B cell (primary cell): ENCODE measurements around the gene CLCNKA. TPM values are rescaled to one million over a fixed set of nuclear protein-coding genes. Genes with fewer than 3 reads are reported as not detected.

Experiments
- ATAC-seq: fragments of 200-7000 bp; cut with Tn5 transposase; one replicate; pipeline ENCODE4 v1.10.0; 2021; ENCODE audit warnings: low read depth, mild to moderate bottlenecking, moderate number of reproducible peaks, moderate library complexity
- CTCF ChIA-PET: fragments of 350-600 bp; sonication (Branson Sonifier 250); formaldehyde crosslinking; loops from one replicate; lab custom pipeline; 2021; ENCODE audit warnings: antibody characterized with exemption, inconsistent platforms; lab: Charles Lee
- POLR2A ChIA-PET: fragments of 350-600 bp; sonication (Branson Sonifier 250); formaldehyde crosslinking; loops from one replicate; lab custom pipeline; 2021; ENCODE audit warnings: antibody characterized with exemption; lab: Charles Lee
- DNase-seq: peaks from one replicate; pipeline ENCODE4 v3.0.0; 2013
- H2AFZ ChIP-seq: 2 replicates; pipeline ENCODE4 v1.6.1; 2012; ENCODE audit warnings: mild to moderate bottlenecking, low read depth, low read length; ENCODE audit not compliant: insufficient read depth, poor library complexity, severe bottlenecking
- H3K27ac ChIP-seq, 2 donors: 1 replicate in 1 of 2; 2 replicates in 1 of 2; pipeline ENCODE4 v1.5.1; 2012 to 2013; ENCODE audit warnings: low read length in 2 of 2, mild to moderate bottlenecking in 2 of 2, moderate library complexity in 1 of 2
- H3K27me3 ChIP-seq, 4 experiments: fragments of 200-600 bp in 1 of 4; sonication (generic) in 1 of 4; replicated peaks in 1 of 4; 1 replicate in 2 of 4; 2 replicates in 2 of 4; pipeline versions ENCODE4 v1.6.1 to v1.7.0; 2013 to 2016; ENCODE audit warnings: low read length in 3 of 4, mild to moderate bottlenecking in 2 of 4, mixed read lengths in 1 of 4, moderate library complexity in 1 of 4; ENCODE audit not compliant: insufficient read depth in 4 of 4, control insufficient read depth in 3 of 4; ENCODE audit errors: control extremely low read depth in 1 of 4
- H3K36me3 ChIP-seq, 2 experiments: replicated peaks in 1 of 2; 1 replicate in 1 of 2; 2 replicates in 1 of 2; pipeline versions ENCODE4 v1.6.1 to v1.7.1; 2013; ENCODE audit warnings: low read length in 1 of 2; ENCODE audit not compliant: insufficient read depth in 2 of 2, control insufficient read depth in 1 of 2; ENCODE audit errors: control extremely low read depth in 1 of 2, extremely low read depth in 1 of 2
- H3K4me1 ChIP-seq, 2 donors: fragments of 200-600 bp in 1 of 2; sonication (generic) in 1 of 2; 1 replicate in 1 of 2; 2 replicates in 1 of 2; pipeline versions ENCODE4 v1.5.1 to v1.6.1; 2013 to 2017; ENCODE audit warnings: low read length in 2 of 2; ENCODE audit not compliant: control insufficient read depth in 2 of 2, insufficient read depth in 2 of 2
- H3K4me2 ChIP-seq: replicated peaks from 2 replicates; pipeline ENCODE3; 2012; ENCODE audit warnings: mild to moderate bottlenecking, low read depth, low read length; ENCODE audit not compliant: poor library complexity, severe bottlenecking
- H3K4me3 ChIP-seq, 5 experiments: fragments of 200-600 bp in 1 of 5; sonication (generic) in 1 of 5; 1 replicate in 3 of 5; 2 replicates in 2 of 5; pipeline versions ENCODE4 v1.5.1 to v1.7.0; 2011 to 2016; ENCODE audit warnings: low read length in 4 of 5, mild to moderate bottlenecking in 4 of 5, low read depth in 2 of 5, control low read depth in 1 of 5, moderate library complexity in 1 of 5; ENCODE audit not compliant: insufficient read depth in 1 of 5; ENCODE audit errors: control extremely low read depth in 1 of 5, extremely low read depth in 1 of 5
- H3K79me2 ChIP-seq: fragments of 200-600 bp; sonication (generic); one replicate; pipeline ENCODE4 v1.6.0; 2016; ENCODE audit warnings: low read length; ENCODE audit not compliant: control insufficient read depth, insufficient read depth
- H3K9ac ChIP-seq: fragments of 200-600 bp; sonication (generic); 2 replicates; pipeline ENCODE4 v1.6.1; 2017; ENCODE audit warnings: mild to moderate bottlenecking, low read length, moderate library complexity
- H3K9me3 ChIP-seq, 3 donors: one replicate each; pipeline versions ENCODE4 v1.6.1 to v1.7.1; 2013; ENCODE audit warnings: low read length in 2 of 3; ENCODE audit not compliant: control insufficient read depth in 2 of 3, insufficient read depth in 1 of 3; ENCODE audit errors: control extremely low read depth in 1 of 3
- H4K20me1 ChIP-seq: 2 replicates; pipeline ENCODE4 v1.6.0; 2012; ENCODE audit warnings: mild to moderate bottlenecking, low read length; ENCODE audit not compliant: insufficient read depth, control insufficient read depth, poor library complexity, severe bottlenecking
- H3K27ac Mint-ChIP-seq: one replicate; pipeline ENCODE4 v1.8.0; 2021; ENCODE audit warnings: mixed read lengths
- H3K27me3 Mint-ChIP-seq: one replicate; pipeline ENCODE4 v1.8.0; 2021; ENCODE audit warnings: mixed read lengths
- H3K4me1 Mint-ChIP-seq: one replicate; pipeline ENCODE4 v1.8.0; 2021; ENCODE audit warnings: mixed read lengths
- H3K4me3 Mint-ChIP-seq: one replicate; pipeline ENCODE4 v1.8.0; 2021; ENCODE audit warnings: mixed read lengths
- H3K9me3 Mint-ChIP-seq: one replicate; pipeline ENCODE4 v1.8.0; 2022; ENCODE audit warnings: mixed read lengths; ENCODE audit not compliant: insufficient read depth
- CTCF ChIP-seq: fragments of 200-600 bp; IDR thresholded peaks from one replicate; pipeline ENCODE4 v1.8.0; 2022; ENCODE audit warnings: antibody characterized with exemption, mild to moderate bottlenecking
- EZH2 ChIP-seq: IDR thresholded peaks from 2 replicates; pipeline ENCODE4 v1.6.1; 2012; ENCODE audit warnings: borderline replicate concordance, low read depth, mild to moderate bottlenecking, moderate library complexity, low read length; ENCODE audit not compliant: insufficient read depth, poor library complexity, severe bottlenecking
- WGBS: methylation state at CpG from one replicate; pipeline ENCODE4 v1.1.5; 2013; ENCODE audit warnings: missing lambda C conversion rate; ENCODE audit not compliant: insufficient coverage; 5-methylcytosine and 5-hydroxymethylcytosine counted together
- intact Hi-C: fragments of 100-400 bp; cut with micrococcal nuclease; formaldehyde crosslinking; loops from one replicate; pipeline ENCODE4 v1.10.0; 2022
- polyA plus RNA-seq: library from polyadenylated mRNA; depleted of rRNA; stranded (reverse); fragments of >200 nt; gene quantifications from 2 replicates; pipeline ENCODE4 v1.2.3, GENCODE V29; 2012
- total RNA-seq, 2 donors: library from RNA; stranded (reverse); fragments of 120-200 nt in 1 of 2; gene quantifications; 1 replicate in 1 of 2; 2 replicates in 1 of 2; pipeline versions ENCODE4 v1.2.3 to v1.2.4, GENCODE V29; 2013 to 2022

The CLCNKA gene
- total and polyA plus RNA-seq, 2 donors (not counting 1 experiment from before 2014, with no cell fraction given), result 0.03 TPM; not detected in 1

GRCh38 chr1:15981679-15982078, 40.2 kb upstream of the CLCNKA start:
- Histone ChIP-seq H3K9ac (no peak overlapping the region), H3K4me1 (peaks cover under 1% of the 10 kb centered on the region in 2 donors), H2AFZ (no peak overlapping the region), H3K4me2 (no peak overlapping the region), H3K79me2 (peaks cover 9% of the 10 kb centered on the region), H4K20me1 (no peaks in the 10 kb centered on the region), H3K9me3 (no peaks in the 10 kb centered on the region), H3K27me3 (no peaks in the 10 kb centered on the region), H3K27ac (no peak overlapping the region), H3K36me3 (no peaks in the 10 kb centered on the region), H3K4me3 (no peak overlapping the region)
- CTCF ChIA-PET, result no interaction called here
- POLR2A ChIA-PET, result no interaction called here
- Mint-ChIP-seq H3K27me3 (no peaks in the 10 kb centered on the region), H3K27ac (no peak overlapping the region), H3K4me1 (peaks cover under 1% of the 10 kb centered on the region), H3K9me3 (no peaks in the 10 kb centered on the region), H3K4me3 (no peak overlapping the region)
- TF ChIP-seq CTCF (no peak), EZH2 (no peak)
- no CpG with 5 or more reads among the region's 3 CpGs for WGBS
- ATAC-seq, result no peak
- intact Hi-C loops, result no loop called here
- no peak for DNase-seq

GRCh38 chr1:15983275-15983674, 38.6 kb upstream of the CLCNKA start:
- no peak overlapping the region for H3K27ac ChIP-seq
- no peaks in the 10 kb centered on the region for H3K36me3 ChIP-seq
- Mint-ChIP-seq H3K4me3 (no peak overlapping the region), H3K27me3 (no peaks in the 10 kb centered on the region), H3K4me1 (no peaks in the 10 kb centered on the region), H3K27ac (no peak overlapping the region), H3K9me3 (no peaks in the 10 kb centered on the region)
- H3K9me3 ChIP-seq, result no peaks in the 10 kb centered on the region
- DNase-seq (no peak), ATAC-seq (no peak)
- H4K20me1 ChIP-seq, result no peaks in the 10 kb centered on the region
- no peaks in the 10 kb centered on the region for H3K4me1 ChIP-seq
- 50% methylated on average over 1 of the region's 1 CpG for WGBS
- no peak overlapping the region for H3K4me3 ChIP-seq
- no peaks in the 10 kb centered on the region for H3K27me3 ChIP-seq
- no peaks in the 10 kb centered on the region for H3K79me2 ChIP-seq
- intact Hi-C loops, result no loop called here
- CTCF ChIA-PET, result interaction anchor here (1.2 kb wide), 1 partner anchor 19 kb away, joined by 3 read pairs; no protein-coding TSS in a partner anchor
- no peak for TF ChIP-seq EZH2
- no peak overlapping the region for H3K4me2 ChIP-seq
- POLR2A ChIA-PET, result no interaction called here
- no peak overlapping the region for H2AFZ ChIP-seq
- H3K9ac ChIP-seq, result no peak overlapping the region
